Pulmonary artery endothelial cell (primary cell): Measurements from ENCODE around the gene LTBP1. TPM values are rescaled to one million over a fixed set of nuclear protein-coding genes. Genes with fewer than 3 reads are reported as not detected.
"Not testable (repeated sequence)": the region's sequence is repeated elsewhere in the genome, so short reads cannot be mapped to it uniquely, and the experiment has no call there.

ENCODE experiments used
- DNase-seq: peaks from one replicate; pipeline ENCODE4 v3.0.0-alpha.2; 2011; ENCODE audit warnings: low read depth, low spot score
- total RNA-seq: library from RNA; depleted of rRNA; stranded (reverse); fragments of >200 nt; gene quantifications from 2 replicates; pipeline ENCODE4 v1.2.3, GENCODE V29; 2014

LTBP1 gene
- total RNA-seq, 1 donor from 2014 or later = 109 TPM

DNA sequence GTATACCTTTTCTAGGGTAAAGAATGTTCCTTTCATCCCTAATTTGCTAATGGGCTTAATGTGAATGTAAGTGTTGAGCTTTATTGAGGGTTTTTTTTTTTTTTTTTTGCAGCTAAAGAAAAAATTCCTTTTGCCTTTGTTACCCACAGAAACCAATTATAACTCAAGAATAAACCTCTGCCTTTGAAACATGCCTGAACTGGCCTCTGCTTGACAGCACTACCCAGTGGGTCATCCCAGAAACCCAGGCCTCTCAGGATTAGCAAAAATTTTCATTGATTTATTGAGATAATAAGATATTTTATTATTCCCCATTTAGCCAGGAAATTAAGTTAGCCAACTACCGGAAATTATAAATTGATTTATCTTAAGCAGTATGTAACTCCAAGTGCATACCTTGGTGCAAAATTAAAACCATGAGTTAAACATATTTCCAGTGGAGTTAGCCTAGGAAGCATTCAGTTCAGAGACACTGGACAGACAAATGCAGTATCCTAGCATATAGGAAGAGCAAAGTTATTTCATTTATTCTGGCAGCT is 462.7 kb downstream of the LTBP1 start:
- no peak for DNase-seq

DNA sequence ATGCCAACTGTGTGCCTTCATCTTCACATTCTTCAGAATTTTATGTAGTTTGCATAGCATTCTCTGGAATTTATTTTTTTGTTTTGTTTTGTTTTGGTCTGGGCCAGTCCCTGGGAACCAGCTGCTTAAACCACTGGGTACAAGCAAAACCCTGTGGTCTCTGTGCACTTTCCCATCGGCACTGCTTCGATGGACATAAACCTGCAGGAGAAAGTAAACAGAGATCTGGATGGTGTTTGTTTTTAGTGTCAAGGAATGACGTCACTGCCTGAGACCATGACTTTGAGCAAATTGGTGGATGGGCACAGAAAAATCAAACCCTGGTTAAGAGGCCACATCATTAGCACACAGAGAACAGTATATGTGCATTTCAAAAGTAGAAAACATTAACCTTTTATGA is 465.0 kb downstream of the LTBP1 start:
- DNase-seq = no peak

DNA sequence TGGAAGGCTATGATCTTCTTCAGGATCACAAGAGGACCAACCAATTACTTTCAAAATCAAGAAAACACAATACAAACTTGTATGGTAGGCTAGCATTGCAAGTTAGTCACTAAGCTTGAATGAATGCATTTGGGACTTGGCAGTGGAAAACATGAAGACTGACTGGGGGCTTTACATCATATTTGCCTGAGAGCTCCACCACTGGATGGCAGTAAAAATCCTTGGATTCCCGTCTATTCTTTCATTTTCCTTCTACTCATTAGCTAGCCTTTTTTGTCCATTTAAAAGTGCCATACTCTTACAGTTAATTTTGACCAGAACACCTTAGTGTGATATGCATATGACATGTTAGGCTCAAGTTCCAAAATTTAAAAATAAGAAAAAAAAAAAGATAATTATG is 466.2 kb downstream of the LTBP1 start:
- DNase-seq = no peak

DNA sequence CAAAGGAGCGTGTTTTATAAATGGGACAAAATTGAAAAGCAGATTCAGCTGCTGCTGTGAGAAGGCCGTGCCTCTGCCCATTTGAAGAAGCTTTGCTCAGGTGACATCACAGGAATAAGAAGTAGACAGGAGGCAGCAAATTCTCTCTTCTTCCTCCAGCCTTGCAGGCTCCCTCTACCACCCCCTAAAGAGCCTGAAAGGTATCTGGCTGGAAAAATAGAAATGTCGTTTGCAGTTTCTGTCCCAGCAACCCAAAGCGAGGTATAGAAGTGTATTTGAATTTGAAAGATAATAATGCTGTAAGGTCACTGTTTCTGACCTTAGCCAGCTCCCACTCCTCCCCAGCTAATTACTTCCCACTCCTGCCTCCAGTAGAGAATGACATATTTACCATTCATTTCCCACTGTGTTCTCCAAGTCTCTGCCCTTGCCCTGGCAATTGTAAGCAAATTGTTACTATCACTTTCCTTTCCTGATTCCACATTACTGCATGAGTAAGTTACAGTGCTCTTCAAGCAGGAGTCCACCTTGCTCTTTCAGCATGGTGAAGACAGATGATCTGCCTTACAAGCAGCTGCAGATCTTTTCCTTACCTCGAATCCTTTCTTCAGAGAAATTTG is 472.9 kb downstream of the LTBP1 start:
- DNase-seq = no peak

DNA sequence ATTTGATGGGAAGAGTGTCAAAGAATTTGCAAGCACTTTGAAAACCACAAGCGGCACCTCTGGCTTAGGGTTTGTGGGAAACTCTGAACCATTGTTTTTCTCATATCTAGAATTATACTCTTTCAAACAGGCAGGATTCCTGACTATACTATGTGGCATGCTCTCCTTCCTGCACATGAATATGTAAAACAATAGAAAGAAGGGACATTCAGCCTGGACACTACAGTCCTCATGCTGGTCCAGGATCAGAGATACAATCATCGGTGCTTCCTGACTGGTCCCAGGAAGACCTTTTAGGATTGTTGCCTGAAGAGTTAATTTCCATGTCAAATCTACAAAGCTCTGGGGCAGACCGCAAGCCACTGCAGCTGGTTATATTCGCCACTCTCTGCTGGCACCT is 474.0 kb downstream of the LTBP1 start:
- DNase-seq = peak; percentile 52

DNA sequence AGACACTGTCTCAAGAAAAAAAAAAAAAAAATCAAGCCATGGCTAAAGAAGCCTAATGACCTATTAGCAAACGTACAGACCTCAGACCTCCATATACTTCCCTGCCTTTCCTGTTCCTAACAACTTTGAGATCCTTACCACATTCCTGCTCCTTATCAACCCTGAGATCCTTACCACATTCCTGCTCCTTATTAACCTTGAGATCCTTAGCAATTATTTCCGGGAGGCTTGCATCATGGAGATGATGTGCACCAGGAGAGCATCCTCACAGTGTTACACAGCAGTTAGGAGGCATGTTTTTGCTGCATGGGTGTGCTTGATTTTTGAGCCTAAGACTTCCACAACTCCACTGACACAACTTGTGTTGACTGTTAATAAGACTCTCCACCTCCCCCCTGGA is 475.1 kb downstream of the LTBP1 start:
- no peak for DNase-seq

DNA sequence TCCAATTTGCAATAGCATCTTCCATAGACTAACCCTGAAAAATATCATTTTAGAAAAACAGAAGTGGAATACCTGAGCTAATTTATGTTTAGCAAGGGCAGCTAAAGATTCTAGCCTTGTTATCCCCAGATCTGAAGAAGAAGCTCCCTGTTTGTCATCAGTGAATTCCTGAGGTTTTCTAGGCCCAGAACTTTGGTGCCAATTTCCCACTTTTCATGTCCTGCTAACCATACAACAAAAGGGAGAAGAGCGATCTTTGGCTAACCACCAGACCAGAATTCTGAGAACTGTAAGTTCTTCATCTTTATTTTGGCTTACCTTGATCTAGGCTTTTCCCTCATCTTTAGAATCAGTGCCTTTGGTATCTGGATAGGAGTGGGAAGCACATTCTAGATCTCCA is 478.4 kb downstream of the LTBP1 start:
- no peak for DNase-seq

DNA sequence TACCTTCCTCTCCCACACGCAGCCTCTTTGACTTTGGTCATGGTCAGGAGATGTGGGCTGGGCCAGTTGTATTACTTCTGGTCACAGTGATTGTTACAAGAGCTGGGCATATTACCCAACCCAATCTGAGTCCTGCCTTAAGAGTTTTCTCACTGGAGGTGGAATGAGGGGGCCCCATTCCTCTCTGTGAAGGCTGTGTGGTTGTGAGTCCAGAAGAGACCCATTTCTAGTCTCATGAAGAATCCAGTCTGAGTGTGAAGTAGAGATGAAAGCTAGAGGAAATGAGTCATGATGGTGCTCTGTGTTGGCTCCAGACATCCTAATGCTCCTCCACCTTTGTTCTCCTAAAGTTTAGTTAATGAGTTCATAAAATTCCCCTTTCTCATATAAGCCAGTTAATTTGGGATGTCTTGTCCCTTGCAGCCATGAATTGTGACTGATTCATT is 478.9 kb downstream of the LTBP1 start:
- no peak for DNase-seq

DNA sequence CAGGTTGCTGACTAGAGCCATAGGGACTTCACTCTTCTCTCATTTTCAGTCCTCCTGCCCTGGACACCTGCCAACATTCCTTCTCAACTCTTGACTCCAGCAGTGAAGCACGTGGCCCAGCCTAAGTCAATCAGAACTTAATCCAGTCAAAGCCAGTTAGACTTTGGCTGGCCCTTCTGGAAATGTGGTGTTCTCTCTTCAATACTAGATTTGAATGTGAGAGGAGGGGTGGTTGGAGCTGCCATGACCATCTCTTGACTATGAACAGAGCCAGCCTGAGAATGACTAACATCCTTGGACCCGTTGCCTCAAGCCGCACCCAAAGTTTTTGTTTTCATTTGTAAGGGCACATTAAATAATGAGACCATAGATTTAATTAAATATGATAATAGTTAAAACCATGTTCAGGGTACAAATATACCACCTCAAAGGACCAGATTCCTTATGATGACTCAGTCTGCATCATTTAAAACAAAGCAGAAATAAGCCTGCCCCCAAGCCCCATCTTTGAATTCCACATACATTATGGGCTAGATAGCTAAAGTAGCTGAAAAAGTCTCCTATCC is 480.0 kb downstream of the LTBP1 start:
- no peak for DNase-seq

DNA sequence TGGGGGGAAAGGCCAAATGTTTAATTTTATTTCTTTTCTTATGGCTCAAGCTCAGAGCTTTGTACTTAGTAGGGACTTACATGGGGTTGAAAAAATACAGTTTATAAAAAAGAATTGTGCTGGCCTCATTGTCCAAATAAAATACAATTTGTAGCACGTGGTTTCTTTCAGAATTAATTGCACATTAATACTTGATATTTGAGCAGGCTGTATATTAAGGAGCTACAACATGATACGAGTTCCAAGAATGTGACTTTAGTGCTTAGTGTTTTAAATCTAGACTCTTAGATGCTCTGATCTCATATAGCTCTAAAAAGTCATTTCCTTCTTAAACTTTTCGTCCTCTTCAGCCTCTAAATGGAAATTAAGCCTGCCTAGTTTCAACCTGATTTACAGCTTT is 483.3 kb downstream of the LTBP1 start:
- no peak for DNase-seq

DNA sequence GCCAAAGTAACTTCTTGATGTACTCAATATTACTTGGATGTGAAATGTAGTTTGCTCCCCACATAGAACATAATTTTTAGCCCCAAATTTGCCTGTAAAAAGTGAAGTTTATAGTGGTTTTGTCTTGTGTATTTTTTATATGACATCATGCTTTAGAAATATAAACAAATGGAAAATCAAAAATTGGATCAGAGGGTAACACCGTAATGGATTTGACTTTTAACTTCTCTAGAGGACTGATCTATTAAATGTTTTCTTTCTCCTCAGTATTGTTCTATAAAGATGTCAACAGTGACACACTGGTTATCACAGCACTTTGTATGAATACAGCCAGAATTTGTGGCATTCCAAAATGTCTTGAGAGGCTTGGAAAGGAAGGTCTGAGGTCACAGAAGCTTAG is 484.1 kb downstream of the LTBP1 start:
- DNase-seq = no peak

DNA sequence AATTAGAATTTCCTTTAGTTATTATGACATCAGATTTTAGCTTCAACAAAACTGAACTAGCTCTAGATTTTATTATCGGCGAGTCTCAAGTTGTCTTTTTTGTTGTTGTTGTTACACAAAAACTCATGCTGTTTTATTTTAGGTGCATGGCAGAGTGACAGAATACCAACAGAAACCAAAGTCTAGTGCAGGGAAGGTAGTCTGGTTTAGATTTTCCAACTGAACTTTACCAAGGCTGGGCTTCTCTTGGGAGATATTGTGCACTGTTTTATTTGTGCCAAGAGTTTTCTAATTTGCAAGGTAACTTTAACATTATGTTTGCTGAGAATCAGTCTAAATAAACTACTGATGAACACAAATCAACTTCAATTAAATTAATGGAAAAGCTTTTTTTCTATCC is 486.1 kb downstream of the LTBP1 start:
- no peak for DNase-seq

DNA sequence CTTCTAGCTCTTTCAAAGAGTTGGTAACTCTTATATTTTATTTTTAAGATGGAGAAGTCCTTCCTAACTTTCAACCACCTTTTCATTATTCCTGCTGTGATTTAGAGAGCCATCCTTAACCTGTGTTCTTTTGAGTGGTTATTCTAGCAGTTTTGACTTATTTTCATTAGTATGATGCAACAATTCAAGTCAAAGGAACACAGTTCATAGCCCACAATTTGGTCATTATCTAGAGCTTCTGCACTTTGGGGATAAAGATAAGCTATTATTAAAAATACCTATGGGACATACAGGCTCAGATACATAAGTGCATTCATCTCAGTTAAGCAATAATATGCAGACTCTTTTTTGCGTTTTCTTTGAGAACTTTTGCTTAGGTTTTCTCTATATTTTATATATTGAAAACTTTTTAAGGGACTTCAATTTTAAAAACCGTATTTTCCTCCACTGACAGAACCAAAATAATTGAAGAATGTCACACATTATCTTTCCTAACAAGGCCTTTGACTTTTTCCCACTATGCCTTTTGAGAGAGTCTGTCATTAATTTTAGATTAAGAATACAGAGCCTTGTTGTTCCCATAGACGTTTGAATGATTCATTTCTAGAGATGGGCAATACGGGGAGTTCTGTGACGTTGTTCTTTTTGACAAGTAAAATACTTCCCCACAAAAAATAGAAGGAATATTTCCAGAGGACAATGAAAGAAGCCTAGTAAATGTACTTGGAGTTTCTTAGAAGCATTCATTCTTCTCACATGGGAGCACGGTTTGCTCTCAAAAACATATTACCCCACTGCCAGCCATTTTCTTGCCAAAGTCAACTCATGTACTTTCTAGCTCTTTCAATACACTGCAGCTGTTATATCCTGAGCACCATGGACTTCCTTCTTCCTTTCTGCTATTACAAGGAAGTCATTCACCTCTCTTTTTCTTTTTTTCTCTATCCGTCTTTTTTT is 486.8 kb downstream of the LTBP1 start:
- DNase-seq = no peak

DNA sequence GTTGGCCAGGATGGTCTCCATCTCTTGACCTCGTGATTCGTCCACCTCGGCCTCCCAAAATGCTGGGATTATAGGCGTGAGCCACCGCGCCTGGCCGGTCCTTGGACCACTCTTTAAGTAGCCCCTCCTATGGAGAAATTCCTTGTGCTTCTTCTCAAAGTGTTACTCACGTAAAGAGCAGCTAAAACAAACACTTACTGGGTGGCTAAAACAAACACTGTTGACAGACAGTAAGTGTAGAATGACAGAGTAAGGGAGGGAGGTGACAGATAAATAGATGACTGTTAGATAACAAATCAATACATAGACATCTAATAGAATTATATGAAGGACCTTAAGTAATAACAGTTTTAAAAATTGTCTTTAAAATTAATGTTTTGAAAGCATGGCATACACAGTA is 488.8 kb downstream of the LTBP1 start:
- no peak for DNase-seq

DNA sequence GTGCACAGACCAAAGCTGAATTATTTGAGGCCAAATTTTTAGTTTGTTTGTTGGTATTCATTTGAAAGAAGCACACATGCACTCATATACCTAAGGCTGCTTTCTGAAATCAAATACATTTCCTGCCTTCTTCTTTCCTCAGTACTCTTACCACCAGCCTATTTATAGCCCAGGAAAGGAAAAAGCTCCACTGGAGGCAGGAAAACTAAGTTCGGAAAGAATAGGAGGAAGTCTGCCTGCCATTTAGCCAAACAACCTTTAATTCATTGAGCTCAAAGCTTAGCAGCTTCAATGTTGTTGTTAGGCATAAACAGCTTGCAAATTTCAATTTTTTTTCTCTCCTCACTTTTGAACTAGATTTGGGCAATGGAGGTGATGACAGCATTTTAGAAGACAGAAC is 489.3 kb downstream of the LTBP1 start:
- peak; percentile 69 for DNase-seq

DNA sequence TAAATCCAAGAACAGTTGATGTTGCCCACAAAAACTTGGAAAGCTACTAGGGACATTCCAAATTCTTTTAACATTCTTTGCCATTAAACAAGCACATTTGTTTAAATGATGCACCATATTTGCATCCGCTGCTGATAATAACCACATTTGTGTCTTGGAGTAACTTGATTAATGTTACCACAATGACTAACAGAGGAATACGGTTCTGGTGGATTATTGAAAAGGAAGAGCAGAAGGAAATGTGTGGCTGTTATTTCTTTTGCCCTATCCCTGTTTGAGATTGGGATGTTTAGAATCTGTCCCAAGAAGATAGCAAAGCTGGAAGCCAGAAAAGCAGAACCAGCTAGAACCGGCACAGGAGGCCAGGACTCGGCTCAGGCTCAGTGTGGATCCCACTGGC is 490.5 kb downstream of the LTBP1 start:
- no peak for DNase-seq

DNA sequence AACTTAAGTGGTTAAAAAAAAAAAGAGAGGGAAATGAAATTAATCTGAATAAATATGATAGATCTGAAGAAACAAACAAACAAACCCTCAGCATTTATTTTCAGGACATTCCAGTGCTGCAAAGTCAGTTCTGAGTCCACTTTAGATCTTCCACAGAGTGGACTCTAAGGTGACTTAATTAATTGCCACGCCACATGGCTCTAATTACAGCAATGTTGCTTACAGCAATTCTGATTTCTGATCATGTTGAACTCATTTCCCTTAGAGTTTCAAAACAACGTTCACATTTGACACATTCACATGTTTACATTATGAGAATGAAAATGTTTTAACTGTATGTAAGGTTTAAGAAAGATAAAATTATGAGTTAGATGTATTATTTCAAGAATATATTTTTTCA is 491.1 kb downstream of the LTBP1 start:
- DNase-seq = no peak

DNA sequence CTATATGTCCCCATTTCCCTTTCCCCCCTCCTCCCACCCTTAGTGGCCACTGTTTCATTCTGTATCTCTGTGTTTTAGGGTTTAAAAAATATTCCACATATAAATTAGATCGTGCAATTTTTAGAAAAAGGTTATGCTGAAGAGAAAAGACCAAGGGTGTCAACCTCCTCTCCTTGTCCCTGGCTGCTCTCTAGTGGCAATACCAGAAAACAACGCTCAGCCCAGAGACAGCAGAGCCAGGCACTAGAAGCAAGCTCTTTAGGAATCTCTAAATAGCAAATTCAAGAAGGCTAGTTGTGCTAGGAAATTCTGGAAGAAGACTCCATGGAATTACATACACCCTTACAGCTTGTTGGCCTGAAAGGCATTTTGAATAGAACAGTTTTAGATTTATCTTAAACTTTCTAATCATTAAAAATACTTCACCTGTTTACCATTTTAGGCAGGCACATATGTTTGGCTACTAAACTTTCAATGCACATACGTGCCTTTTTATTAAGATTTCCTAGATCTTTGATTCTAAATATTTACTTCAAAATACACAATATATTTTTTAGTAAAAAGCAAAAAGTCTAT is 494.6 kb downstream of the LTBP1 start:
- peak; percentile 50 for DNase-seq

DNA sequence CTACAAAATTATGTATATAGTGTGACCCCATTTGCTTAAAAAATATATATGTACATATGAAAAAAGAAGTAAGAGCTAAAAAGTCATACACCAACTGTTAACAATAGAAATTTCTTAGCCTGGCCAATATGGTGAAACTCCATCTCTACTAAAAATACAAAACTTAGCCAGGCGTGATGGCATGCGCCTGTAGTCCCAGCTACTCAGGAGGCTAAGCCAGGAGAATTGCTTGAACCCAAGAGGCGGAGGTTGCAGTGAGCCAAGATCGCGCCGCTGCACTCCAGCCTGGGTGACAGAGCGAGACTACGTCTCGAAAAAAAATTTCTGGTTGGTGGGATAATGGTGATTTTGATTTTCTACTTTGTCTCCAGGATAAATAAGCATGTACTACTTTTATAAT is 495.3 kb downstream of the LTBP1 start:
- DNase-seq = not testable (repeated sequence)

DNA sequence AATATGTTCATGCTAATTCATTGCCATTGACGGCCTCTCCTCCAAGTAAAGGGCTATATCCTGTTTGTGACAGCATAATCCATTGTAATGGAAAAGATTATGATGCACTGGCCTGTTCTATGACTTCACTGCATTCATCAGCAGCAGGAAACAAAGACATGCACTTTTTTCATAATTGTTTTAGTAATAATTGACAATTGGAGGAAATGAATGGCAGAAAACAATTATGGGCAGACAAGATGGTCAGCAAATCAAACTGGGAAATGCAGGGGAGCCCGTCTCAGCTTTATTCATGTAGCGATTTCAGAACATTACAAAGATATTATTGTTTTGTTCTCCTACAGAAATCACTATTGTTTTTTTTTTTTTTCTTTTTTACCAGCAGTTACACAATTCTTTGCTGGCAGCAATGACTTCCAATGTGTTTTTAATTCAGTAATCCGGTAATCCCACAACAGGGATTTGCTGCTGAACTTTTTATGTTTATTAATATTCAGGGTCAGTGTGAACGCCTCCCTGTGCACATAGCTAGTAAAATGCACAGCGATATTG is 495.9 kb downstream of the LTBP1 start:
- peak; percentile 77 for DNase-seq

DNA sequence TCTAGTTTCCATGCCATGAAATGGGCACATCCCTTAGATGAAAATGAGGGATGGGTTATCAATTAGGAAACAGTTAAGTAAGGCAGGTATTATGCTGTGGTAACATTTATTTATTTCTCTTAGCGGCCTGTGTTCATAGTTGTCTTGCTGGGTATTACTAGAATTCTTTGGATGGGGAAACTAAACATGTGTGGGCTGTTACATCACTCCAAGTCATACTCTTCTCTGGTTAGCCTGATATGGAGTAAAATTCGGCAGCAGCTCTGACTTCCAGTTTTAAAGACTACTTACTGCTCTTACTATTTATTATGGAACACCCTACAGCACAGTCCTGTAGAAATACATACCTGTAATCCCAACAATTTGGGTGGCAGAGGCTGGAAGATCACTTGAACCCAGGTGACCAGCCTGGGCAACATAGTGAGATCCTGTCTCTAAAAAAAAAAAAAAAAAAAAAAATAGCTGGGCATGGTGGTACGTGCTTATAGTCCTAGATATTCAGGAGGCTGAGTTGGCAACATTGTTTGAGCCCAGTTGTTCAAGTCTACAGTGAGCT is 496.6 kb downstream of the LTBP1 start:
- DNase-seq = no peak
